OCI-LY7 (cell line): ENCODE measurements around the gene SORCS3. TPM values are rescaled to one million over a fixed set of nuclear protein-coding genes. Genes with fewer than 3 reads are reported as not detected.

ENCODE experiments used
- BruUV-seq: library from RNA; stranded (reverse); fragments of 400-500 nt; replicated peaks from 2 replicates; lab custom pipeline; 2021; lab: Mats Ljungman, UMichigan
- CTCF ChIA-PET: fragments of 300-600 bp; sonication (Branson Sonifier 250); formaldehyde crosslinking; loops from one replicate; lab custom pipeline; 2022; ENCODE audit warnings: antibody characterized with exemption; ENCODE audit not compliant: unreplicated experiment; lab: Charles Lee
- POLR2A ChIA-PET: fragments of 300-600 bp; sonication (Branson Sonifier 250); formaldehyde crosslinking; loops from one replicate; lab custom pipeline; 2022; ENCODE audit warnings: antibody characterized with exemption; lab: Charles Lee
- DNase-seq: peaks from one replicate; pipeline ENCODE4 v3.0.0-alpha.2; 2015; ENCODE audit warnings: low spot score
- H2AFZ ChIP-seq: fragments of 200-600 bp; sonication (generic), shearing (Covaris generic); 2 replicates; pipeline ENCODE4 v1.6.1; 2014; ENCODE audit warnings: mild to moderate bottlenecking, antibody characterized with exemption, low read length, moderate library complexity
- H3K27ac ChIP-seq: fragments of 200-600 bp; sonication (generic); 2 replicates; pipeline ENCODE4 v1.5.1; 2014; ENCODE audit warnings: mixed run types, low read depth, mild to moderate bottlenecking, moderate library complexity, low read length, inconsistent platforms; ENCODE audit not compliant: poor library complexity, severe bottlenecking
- H3K36me3 ChIP-seq: fragments of 200-600 bp; sonication (generic); 2 replicates; pipeline ENCODE4 v1.6.1; 2014; ENCODE audit warnings: mild to moderate bottlenecking, antibody characterized with exemption, low read length, moderate library complexity, mixed read lengths; ENCODE audit not compliant: insufficient read depth
- H3K4me1 ChIP-seq: fragments of 200-600 bp; sonication (generic); 2 replicates; pipeline ENCODE4 v1.5.1; 2014; ENCODE audit warnings: mild to moderate bottlenecking, low read length; ENCODE audit not compliant: insufficient read depth, poor library complexity, severe bottlenecking
- H3K4me2 ChIP-seq: fragments of 200-600 bp; sonication (generic); 2 replicates; pipeline ENCODE4 v1.6.1; 2014; ENCODE audit warnings: mild to moderate bottlenecking, low read length
- H3K4me3 ChIP-seq: fragments of 200-600 bp; sonication (generic); 2 replicates; pipeline ENCODE4 v1.5.1; 2014; ENCODE audit warnings: mild to moderate bottlenecking, low read depth, low read length; ENCODE audit not compliant: poor library complexity, severe bottlenecking
- H3K79me2 ChIP-seq: fragments of 200-600 bp; sonication (generic); 2 replicates; pipeline ENCODE4 v1.6.1; 2016; ENCODE audit warnings: low read depth, mild to moderate bottlenecking, low read length, moderate library complexity, mixed read lengths; ENCODE audit not compliant: insufficient read depth
- H3K9me2 ChIP-seq: fragments of 200-600 bp; sonication (generic); 2 replicates; pipeline ENCODE4 v1.6.1; 2016; ENCODE audit warnings: mild to moderate bottlenecking, low read length, mixed read lengths; ENCODE audit not compliant: insufficient read depth
- H3K9me3 ChIP-seq: fragments of 200-600 bp; sonication (generic); 2 replicates; pipeline ENCODE4 v1.6.1; 2014; ENCODE audit warnings: mild to moderate bottlenecking, mixed run types, low read length, mixed read lengths
- H4K20me1 ChIP-seq: fragments of 200-600 bp; sonication (generic); 2 replicates; pipeline ENCODE4 v1.6.1; 2014; ENCODE audit warnings: mild to moderate bottlenecking, antibody characterized with exemption, low read length, moderate library complexity, mixed read lengths; ENCODE audit not compliant: insufficient read depth
- CTCF ChIP-seq: fragments of 200-600 bp; sonication (generic); conservative IDR thresholded peaks from 2 replicates; pipeline ENCODE4 v1.5.1; 2014; ENCODE audit warnings: mild to moderate bottlenecking, antibody characterized with exemption, low read length, moderate library complexity, mixed read lengths
- EZH2phosphoT487 ChIP-seq: fragments of 200-600 bp; sonication (generic); IDR thresholded peaks from 2 replicates; pipeline ENCODE4 v1.6.1; 2018; ENCODE audit warnings: low read depth, borderline replicate concordance, mild to moderate bottlenecking, mixed run types, antibody characterized with exemption, low read length, moderate library complexity, mixed read lengths
- intact Hi-C: fragments of 100-400 bp; cut with micrococcal nuclease; formaldehyde crosslinking; loops from one replicate; pipeline ENCODE4 v1.10.0; 2022; ENCODE audit not compliant: unreplicated experiment
- total RNA-seq, 2 experiments: library from RNA; depleted of rRNA in 1 of 2; stranded (reverse); fragments of >200 nt in 1 of 2; shearing (Covaris generic) in 1 of 2; gene quantifications; 2 replicates each; pipeline ENCODE4 v1.2.3, GENCODE V29; 2014 to 2022

Gene SORCS3
- total RNA-seq, 2 experiments from 2014 or later: not detected

- Histone ChIP-seq H3K9me3 (no peaks in the 10 kb centered on the region), H3K36me3 (no peaks in the 10 kb centered on the region), H3K9me2 (no peaks in the 10 kb centered on the region), H3K27ac (no peak overlapping the region), H3K4me1 (no peaks in the 10 kb centered on the region), H2AFZ (no peak overlapping the region), H3K79me2 (no peaks in the 10 kb centered on the region), H4K20me1 (no peaks in the 10 kb centered on the region), H3K4me2 (no peak overlapping the region), H3K4me3 (no peak overlapping the region)
- POLR2A ChIA-PET: no interaction called here
- TF ChIP-seq EZH2phosphoT487 (no peak), CTCF (no peak)
- BruUV-seq: no TSS peak
- CTCF ChIA-PET: no interaction called here
- DNase-seq: no peak
- intact Hi-C loops: no loop called here
These were observed 507.8 kb downstream of the SORCS3 start for GRCh38 chr10:105148921-105149320.

GRCh38 chr10:105149371-105149891 is 508.3 kb downstream of the SORCS3 start:
- ChIA-PET POLR2A (no interaction called here), CTCF (no interaction called here)

More at GRCh38 chr10:105149371-105149891, 508.3 kb downstream of the SORCS3 start:
- H3K4me2 ChIP-seq: no peak overlapping the region
- no peaks in the 10 kb centered on the region for H3K9me3 ChIP-seq
- DNase-seq: no peak
- no peak overlapping the region for H3K4me3 ChIP-seq
- no TSS peak for BruUV-seq
- no peaks in the 10 kb centered on the region for H3K36me3 ChIP-seq
- no peak overlapping the region for H2AFZ ChIP-seq
- H4K20me1 ChIP-seq: no peaks in the 10 kb centered on the region
- no peak overlapping the region for H3K27ac ChIP-seq
- no peaks in the 10 kb centered on the region for H3K4me1 ChIP-seq
- TF ChIP-seq CTCF: no peak
- no peak for TF ChIP-seq EZH2phosphoT487
- no peaks in the 10 kb centered on the region for H3K79me2 ChIP-seq
- intact Hi-C loops: no loop called here
- H3K9me2 ChIP-seq: no peaks in the 10 kb centered on the region
